Globus pallidus (tissue), 1 donor: ENCODE measurements around the gene CYP2S1.
"Not testable (repeated sequence)": the region's sequence is repeated elsewhere in the genome, so short reads cannot be mapped to it uniquely, and the experiment has no call there.

Experiments used
- DNase-seq: peaks from one replicate; pipeline ENCODE4 v3.0.0-alpha.2; 2015; ENCODE audit warnings: low spot score

The CYP2S1 gene

GRCh38 chr19:41226053-41226873 is 33.2 kb downstream of the CYP2S1 start:
- no peak for DNase-seq

GRCh38 chr19:41226874-41227390 is 33.9 kb downstream of the CYP2S1 start:
- DNase-seq: no peak

GRCh38 chr19:41228486-41228885 is 35.5 kb downstream of the CYP2S1 start:
- DNase-seq: no peak

- DNase-seq: not testable (repeated sequence)
Measured at GRCh38 chr19:41229338-41229737, 36.3 kb downstream of the CYP2S1 start.

- no peak for DNase-seq
Measured at GRCh38 chr19:41230067-41230857, 37.2 kb downstream of the CYP2S1 start.

GRCh38 chr19:41232686-41233085 is 39.7 kb downstream of the CYP2S1 start:
- DNase-seq: no peak

- DNase-seq: peak; percentile 54
Measured at GRCh38 chr19:41233748-41234240, 40.8 kb downstream of the CYP2S1 start.

- no peak for DNase-seq
Measured at GRCh38 chr19:41234512-41235168, 41.6 kb downstream of the CYP2S1 start.

GRCh38 chr19:41235480-41235879 is 42.5 kb downstream of the CYP2S1 start:
- no peak for DNase-seq

GRCh38 chr19:41238244-41238643 is 45.2 kb downstream of the CYP2S1 start:
- DNase-seq: no peak

GRCh38 chr19:41239363-41239762 is 46.3 kb downstream of the CYP2S1 start:
- no peak for DNase-seq

GRCh38 chr19:41239961-41240574 is 47.0 kb downstream of the CYP2S1 start:
- DNase-seq: no peak

- DNase-seq: no peak
Measured at GRCh38 chr19:41241859-41242258, 48.8 kb downstream of the CYP2S1 start.

- no peak for DNase-seq
Measured at GRCh38 chr19:41244117-41244516, 51.1 kb downstream of the CYP2S1 start.

- no peak for DNase-seq
Measured at GRCh38 chr19:41245843-41246242, 52.8 kb downstream of the CYP2S1 start.

- no peak for DNase-seq
Measured at GRCh38 chr19:41248895-41249294, 55.9 kb downstream of the CYP2S1 start.

GRCh38 chr19:41249707-41250423 is 56.8 kb downstream of the CYP2S1 start:
- DNase-seq: no peak

- DNase-seq: no peak
Measured at GRCh38 chr19:41253660-41254059, 60.6 kb downstream of the CYP2S1 start.

- no peak for DNase-seq
Measured at GRCh38 chr19:41255171-41255570, 62.2 kb downstream of the CYP2S1 start.
